Prostate gland (tissue), 2 donors: Measurements from ENCODE around the gene RCAN1. TPM values are rescaled to one million over a fixed set of nuclear protein-coding genes. Genes with fewer than 3 reads are reported as not detected.

Experiments used
- DNase-seq: peaks from one replicate; pipeline ENCODE4 v3.0.0-alpha.2; 2019; ENCODE audit warnings: low spot score
- H3K27ac ChIP-seq, 2 donors: fragments of 200-600 bp; sonication (generic); 2 replicates each; pipeline ENCODE4 v1.5.1; 2017 to 2019
- H3K27me3 ChIP-seq: fragments of 200-600 bp; sonication (generic); replicated peaks from 2 replicates; pipeline ENCODE4 v1.5.1; 2019; ENCODE audit not compliant: insufficient read depth
- H3K36me3 ChIP-seq, 2 donors: fragments of 200-600 bp; sonication (generic); 1 replicate in 1 of 2; 2 replicates in 1 of 2; pipeline versions ENCODE4 v1.5.1 to v1.8.1; 2017 to 2019
- H3K4me1 ChIP-seq: fragments of 200-600 bp; sonication (generic); replicated peaks from 2 replicates; pipeline ENCODE4 v1.5.1; 2019
- H3K4me3 ChIP-seq, 2 donors: fragments of 200-600 bp; sonication (generic); 2 replicates each; pipeline ENCODE4 v1.5.1; 2017 to 2019
- H3K9me3 ChIP-seq: fragments of 200-600 bp; sonication (generic); 2 replicates; pipeline ENCODE4 v1.5.1; 2017
- POLR2A ChIP-seq: fragments of 450-650 bp; IDR thresholded peaks from one replicate; pipeline ENCODE4 v1.6.1; 2016; ENCODE audit warnings: antibody characterized with exemption, mild to moderate bottlenecking
- POLR2AphosphoS5 ChIP-seq: sonication (generic); formaldehyde crosslinking; IDR thresholded peaks from one replicate; pipeline ENCODE4 v1.6.1; 2017; ENCODE audit warnings: antibody characterized with exemption
- WGBS: methylation state at CpG from one replicate; pipeline ENCODE4 v1.1.5; 2018; 5-methylcytosine and 5-hydroxymethylcytosine counted together
- intact Hi-C: fragments of 100-400 bp; cut with DNase I; formaldehyde crosslinking; loops from one replicate; pipeline ENCODE4 v1.14.2; 2022
- total RNA-seq, 2 donors: library from RNA; depleted of rRNA; stranded (reverse); fragments of >200 nt; gene quantifications; one replicate each; pipeline ENCODE4 v1.1.0, GENCODE V29; 2016
- TF ChIP-seq, protein P1 (sequence below), 4 experiments: fragments of 200-600 bp in 2 of 4; fragments of 450-650 bp in 2 of 4; sonication (generic) in 2 of 4; IDR thresholded peaks; 1 replicate in 3 of 4; 2 replicates in 1 of 4; pipeline ENCODE4 v1.5.1; 2016 to 2019; ENCODE audit warnings: antibody characterized with exemption in 4 of 4, mild to moderate bottlenecking in 2 of 4, moderate library complexity in 2 of 4

The RCAN1 gene
- total RNA-seq, 2 donors from 2014 or later = 12.0 to 14.1 TPM

DNA sequence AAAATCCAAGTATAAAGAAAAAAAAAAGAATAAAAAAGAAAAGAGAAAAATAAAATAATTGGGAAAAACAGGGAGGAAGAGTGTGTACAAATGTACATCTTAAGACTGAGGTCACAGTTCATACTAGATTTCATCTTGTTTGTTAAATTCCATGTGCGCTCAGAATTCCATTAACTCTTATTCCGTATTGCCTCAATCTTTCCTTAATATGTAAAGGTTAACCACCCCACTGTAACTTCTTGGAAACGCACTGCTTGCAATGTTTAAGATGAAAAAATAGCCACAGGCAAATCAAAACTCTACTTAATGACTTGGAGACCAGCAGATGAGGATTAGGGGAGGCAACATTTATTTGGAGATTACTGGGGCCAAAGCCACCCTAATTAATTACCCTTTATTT is 79.0 kb downstream of the RCAN1 start:
- Histone ChIP-seq H3K27ac (no peak overlapping the region), H3K36me3 (no peaks in the 10 kb centered on the region), H3K4me1 (no peaks in the 10 kb centered on the region), H3K27me3 (no peaks in the 10 kb centered on the region), H3K9me3 (no peaks in the 10 kb centered on the region), H3K4me3 (no peak overlapping the region)
- DNase-seq = no peak
- no peak for TF ChIP-seq POLR2A
- TF ChIP-seq POLR2AphosphoS5 = no peak
- TF ChIP-seq, protein P1, sequence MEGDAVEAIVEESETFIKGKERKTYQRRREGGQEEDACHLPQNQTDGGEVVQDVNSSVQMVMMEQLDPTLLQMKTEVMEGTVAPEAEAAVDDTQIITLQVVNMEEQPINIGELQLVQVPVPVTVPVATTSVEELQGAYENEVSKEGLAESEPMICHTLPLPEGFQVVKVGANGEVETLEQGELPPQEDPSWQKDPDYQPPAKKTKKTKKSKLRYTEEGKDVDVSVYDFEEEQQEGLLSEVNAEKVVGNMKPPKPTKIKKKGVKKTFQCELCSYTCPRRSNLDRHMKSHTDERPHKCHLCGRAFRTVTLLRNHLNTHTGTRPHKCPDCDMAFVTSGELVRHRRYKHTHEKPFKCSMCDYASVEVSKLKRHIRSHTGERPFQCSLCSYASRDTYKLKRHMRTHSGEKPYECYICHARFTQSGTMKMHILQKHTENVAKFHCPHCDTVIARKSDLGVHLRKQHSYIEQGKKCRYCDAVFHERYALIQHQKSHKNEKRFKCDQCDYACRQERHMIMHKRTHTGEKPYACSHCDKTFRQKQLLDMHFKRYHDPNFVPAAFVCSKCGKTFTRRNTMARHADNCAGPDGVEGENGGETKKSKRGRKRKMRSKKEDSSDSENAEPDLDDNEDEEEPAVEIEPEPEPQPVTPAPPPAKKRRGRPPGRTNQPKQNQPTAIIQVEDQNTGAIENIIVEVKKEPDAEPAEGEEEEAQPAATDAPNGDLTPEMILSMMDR (IDR thresholded peaks at IDR 0.05) = no peak
- WGBS = 89% methylated on average over 3 of the region's 3 CpGs
- intact Hi-C loops = no loop called here

DNA sequence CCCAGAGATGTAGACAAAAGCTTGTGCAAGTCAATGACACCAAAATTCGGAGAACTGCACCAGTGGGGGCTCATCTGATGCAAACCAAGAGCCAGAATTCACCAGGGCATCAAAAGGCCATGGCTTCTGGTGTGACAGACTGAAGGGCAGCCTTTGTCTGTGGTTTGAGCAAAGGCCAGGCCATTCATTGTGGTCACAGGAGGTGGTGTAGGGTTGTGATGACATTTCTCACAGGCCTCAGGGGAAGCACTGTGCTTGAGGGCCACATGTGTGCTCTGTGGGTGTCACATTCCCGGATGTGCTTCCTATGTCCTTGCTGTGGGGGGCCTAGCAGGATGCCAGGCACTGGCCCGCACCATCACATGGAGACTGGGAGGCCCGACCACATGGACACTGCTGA is 80.4 kb downstream of the RCAN1 start:
- no peaks in the 10 kb centered on the region for H3K4me1 ChIP-seq
- TF ChIP-seq, protein P1 (IDR thresholded peaks at IDR 0.05) = no peak
- TF ChIP-seq POLR2A (no peak), POLR2AphosphoS5 (no peak)
- no peaks in the 10 kb centered on the region for H3K27me3 ChIP-seq
- H3K4me3 ChIP-seq = no peak overlapping the region
- WGBS = 85% methylated on average over 4 of the region's 4 CpGs
- DNase-seq = no peak
- H3K36me3 ChIP-seq = no peaks in the 10 kb centered on the region
- H3K9me3 ChIP-seq = no peaks in the 10 kb centered on the region
- no peak overlapping the region for H3K27ac ChIP-seq
- intact Hi-C loops = no loop called here

DNA sequence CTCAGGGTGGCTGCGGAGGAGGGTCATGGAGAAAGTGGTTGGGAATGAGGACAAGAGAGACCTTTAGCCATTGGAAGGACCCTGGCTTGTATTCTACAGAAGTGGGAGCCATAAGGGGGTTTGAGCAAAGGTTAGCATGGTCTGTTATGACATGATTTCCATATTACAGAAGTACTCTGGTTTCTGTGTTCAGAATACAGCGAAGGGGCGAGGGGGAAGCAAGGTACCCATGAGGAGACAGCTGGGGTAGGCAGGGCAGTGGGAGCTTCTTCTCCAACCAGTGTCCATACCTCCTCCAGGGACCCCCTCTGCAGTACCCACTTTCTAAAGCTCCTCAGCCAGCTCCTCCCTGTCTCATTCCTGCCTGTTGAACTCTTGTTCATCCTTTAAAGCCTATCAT is 81.0 kb downstream of the RCAN1 start:
- H3K27me3 ChIP-seq = no peaks in the 10 kb centered on the region
- intact Hi-C loops = no loop called here
- WGBS = 72% methylated on average over 3 of the region's 3 CpGs
- no peaks in the 10 kb centered on the region for H3K36me3 ChIP-seq
- no peak overlapping the region for H3K4me3 ChIP-seq
- TF ChIP-seq, protein P1 (IDR thresholded peaks at IDR 0.05) = no peak
- TF ChIP-seq POLR2A (no peak), POLR2AphosphoS5 (no peak)
- no peaks in the 10 kb centered on the region for H3K4me1 ChIP-seq
- H3K9me3 ChIP-seq = no peaks in the 10 kb centered on the region
- H3K27ac ChIP-seq = no peak overlapping the region
- no peak for DNase-seq

DNA sequence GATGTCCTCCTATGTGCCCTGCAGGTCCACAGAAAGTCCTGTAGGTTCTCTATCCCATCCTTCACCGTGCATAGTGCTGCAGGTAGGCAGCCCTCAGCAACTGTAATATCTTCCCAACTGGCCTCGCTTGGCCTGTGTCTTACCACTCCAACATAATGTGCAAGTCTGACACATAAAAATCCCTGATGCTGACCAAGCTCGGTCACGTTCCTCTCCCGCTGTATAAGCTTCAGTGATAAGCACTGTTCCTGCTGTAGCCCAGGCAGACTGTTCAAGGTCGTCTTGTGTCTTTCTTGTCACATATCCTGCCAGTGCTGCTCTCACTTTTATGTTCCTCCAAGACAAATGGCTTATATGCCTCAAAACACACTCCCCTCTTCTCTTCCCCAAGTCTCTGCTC is 83.5 kb downstream of the RCAN1 start:
- no peak for DNase-seq
- Histone ChIP-seq H3K27me3 (no peaks in the 10 kb centered on the region), H3K9me3 (no peaks in the 10 kb centered on the region), H3K4me3 (no peak overlapping the region), H3K36me3 (no peaks in the 10 kb centered on the region), H3K27ac (no peak overlapping the region), H3K4me1 (no peaks in the 10 kb centered on the region)
- TF ChIP-seq, protein P1 (IDR thresholded peaks at IDR 0.05) = no peak
- TF ChIP-seq POLR2AphosphoS5 (no peak), POLR2A (no peak)
- intact Hi-C loops = no loop called here
- WGBS = 92% methylated on average over 6 of the region's 6 CpGs

DNA sequence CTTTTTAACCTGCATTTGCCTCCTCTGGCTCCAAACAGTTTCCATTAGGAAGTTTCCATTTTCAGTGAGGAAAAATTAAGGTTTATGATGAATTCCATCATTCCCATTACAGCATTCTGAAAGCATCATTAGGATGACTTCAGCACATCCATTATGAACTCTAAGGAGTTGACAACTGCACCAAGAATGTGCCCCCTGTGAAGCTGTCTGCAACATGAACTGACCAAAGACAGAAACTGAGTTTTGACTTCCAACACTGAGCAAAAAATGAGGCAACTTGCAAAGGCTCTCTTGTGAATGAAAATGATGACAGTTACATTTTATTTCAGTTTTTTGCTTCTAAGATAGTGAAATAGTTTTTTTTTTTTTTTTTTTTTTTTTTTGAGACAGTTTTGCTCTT is 84.7 kb downstream of the RCAN1 start:
- no peaks in the 10 kb centered on the region for H3K27me3 ChIP-seq
- TF ChIP-seq POLR2A (no peak), POLR2AphosphoS5 (no peak)
- TF ChIP-seq, protein P1 (IDR thresholded peaks at IDR 0.05) = no peak
- H3K36me3 ChIP-seq = no peaks in the 10 kb centered on the region
- H3K9me3 ChIP-seq = no peaks in the 10 kb centered on the region
- no peak for DNase-seq
- no peak overlapping the region for H3K27ac ChIP-seq
- H3K4me3 ChIP-seq = no peak overlapping the region
- H3K4me1 ChIP-seq = no peaks in the 10 kb centered on the region
- intact Hi-C loops = no loop called here
